Activated CD4-positive, alpha-beta T cell treated with anti-CD3 and anti-CD28 coated beads for 36 hours (primary cell): ENCODE results near the gene TRAPPC11. TPM values are rescaled to one million over a fixed set of nuclear protein-coding genes. Genes with fewer than 3 reads are reported as not detected.

Experiments used
- ATAC-seq: fragments of 200-7000 bp; cut with Tn5 transposase; one replicate; pipeline ENCODE4 v1.10.0; 2021; ENCODE audit warnings: mild to moderate bottlenecking, moderate library complexity
- CTCF ChIA-PET: fragments of 350-600 bp; sonication (Branson Sonifier 250); formaldehyde crosslinking; loops from one replicate; lab custom pipeline; 2021; ENCODE audit warnings: antibody characterized with exemption; lab: Charles Lee
- POLR2A ChIA-PET: fragments of 350-600 bp; sonication (Branson Sonifier 250); formaldehyde crosslinking; loops from one replicate; lab custom pipeline; 2021; ENCODE audit warnings: antibody characterized with exemption, inconsistent platforms; lab: Charles Lee
- DNase-seq: peaks from one replicate; pipeline ENCODE4 v3.0.0-alpha.2; 2020
- H3K27ac Mint-ChIP-seq: one replicate; pipeline ENCODE4 v1.8.0; 2021; ENCODE audit warnings: mixed read lengths
- H3K27me3 Mint-ChIP-seq: one replicate; pipeline ENCODE4 v1.8.0; 2021; ENCODE audit warnings: mixed read lengths
- H3K36me3 Mint-ChIP-seq: one replicate; pipeline ENCODE4 v1.8.0; 2021; ENCODE audit warnings: low read depth, mixed read lengths
- H3K4me1 Mint-ChIP-seq: one replicate; pipeline ENCODE4 v1.8.0; 2021; ENCODE audit warnings: mixed read lengths
- H3K4me3 Mint-ChIP-seq: one replicate; pipeline ENCODE4 v1.8.0; 2021; ENCODE audit warnings: mild to moderate bottlenecking, moderate library complexity, mixed read lengths
- H3K9me3 Mint-ChIP-seq: one replicate; pipeline ENCODE4 v1.8.0; 2021; ENCODE audit warnings: low read depth, mixed read lengths
- intact Hi-C, 2 experiments: fragments of 100-400 bp; cut with DNase I in 1 of 2; cut with micrococcal nuclease in 1 of 2; formaldehyde crosslinking; loops; one replicate each; pipeline versions ENCODE4 v1.14.2 to v1.15.1; 2022 to 2024; cut with DNase I, micrococcal nuclease
- total RNA-seq, 2 experiments: library from RNA; stranded (reverse); gene quantifications; one replicate each; pipeline ENCODE4 v1.2.3, GENCODE V29; 2021

TRAPPC11 gene
- total RNA-seq, result 10 to 100 TPM; 27.7 to 37.9 TPM

GRCh38 chr4:183659029-183659871, at the start of gene TRAPPC11, which contains the start of gene RWDD4:
TSS of gene TRAPPC11 (plus strand) at chr4:183659293. CDS start at chr4:183663868, 4,575 bp downstream.
TSS of gene RWDD4 (minus strand) at chr4:183659185. CDS start at chr4:183658952, 233 bp downstream.
- intact Hi-C loops, result loop anchor here (1.0 to 10.0 kb wide), 9 partner anchors 64 to 1813 kb away; partner anchors contain the start of genes CDKN2AIP (in 2 of the 2), ACSL1 (in 1 of the 2), CCDC110 (in 1 of the 2) and CENPU (in 1 of the 2)
- DNase-seq, result peak; percentile 97
- peak within 1 kb of the TSS; percentile 95 for H3K27ac Mint-ChIP-seq
- peak within 1 kb of the TSS; percentile 97 for H3K4me3 Mint-ChIP-seq
- ChIA-PET CTCF (interaction anchor here (0.5 to 1.3 kb wide), 3 partner anchors 11 to 800 kb away, joined by 4 to 5 read pairs (median 4); no protein-coding TSS in a partner anchor), POLR2A (no interaction called here)
- ATAC-seq, result peak; percentile 100
- H3K4me1 Mint-ChIP-seq, result peaks cover 35% of the 10 kb centered on the region
- peaks cover 17% of the 10 kb centered on the region for H3K36me3 Mint-ChIP-seq
- H3K27me3 Mint-ChIP-seq, result no peaks in the 10 kb centered on the region
- H3K9me3 Mint-ChIP-seq, result no peaks in the 10 kb centered on the region

- Mint-ChIP-seq H3K4me1 (no peaks in the 10 kb centered on the region), H3K36me3 (no peaks in the 10 kb centered on the region), H3K9me3 (no peaks in the 10 kb centered on the region), H3K27ac (no peak overlapping the region), H3K27me3 (peaks cover 4% of the 10 kb centered on the region), H3K4me3 (no peak overlapping the region)
- no peak for DNase-seq
- ATAC-seq, result no peak
- ChIA-PET POLR2A (no interaction called here), CTCF (no interaction called here)
- intact Hi-C loops, result no loop called here
Observed at GRCh38 chr4:183610033-183610432, 49.1 kb upstream of the TRAPPC11 start.

GRCh38 chr4:183610613-183611012, 48.5 kb upstream of the TRAPPC11 start:
- ATAC-seq (no peak), DNase-seq (no peak)
- H3K4me1 Mint-ChIP-seq, result no peaks in the 10 kb centered on the region
- no peaks in the 10 kb centered on the region for H3K9me3 Mint-ChIP-seq
- H3K27me3 Mint-ChIP-seq, result peaks cover 4% of the 10 kb centered on the region
- H3K27ac Mint-ChIP-seq, result no peak overlapping the region
- H3K36me3 Mint-ChIP-seq, result no peaks in the 10 kb centered on the region
- intact Hi-C loops, result no loop called here
- CTCF ChIA-PET, result no interaction called here
- H3K4me3 Mint-ChIP-seq, result no peak overlapping the region
- POLR2A ChIA-PET, result no interaction called here

- Mint-ChIP-seq H3K27me3 (peaks cover 4% of the 10 kb centered on the region), H3K4me1 (no peaks in the 10 kb centered on the region), H3K4me3 (no peak overlapping the region), H3K27ac (no peak overlapping the region), H3K9me3 (no peaks in the 10 kb centered on the region), H3K36me3 (no peaks in the 10 kb centered on the region)
- ChIA-PET CTCF (interaction anchor here (0.7 kb wide), 1 partner anchor 68 kb away, joined by 3 read pairs; no protein-coding TSS in a partner anchor), POLR2A (no interaction called here)
- intact Hi-C loops, result no loop called here
- no peak for ATAC-seq
- no peak for DNase-seq
Observed at GRCh38 chr4:183611210-183611830, 47.8 kb upstream of the TRAPPC11 start.

GRCh38 chr4:183612329-183613250, 46.5 kb upstream of the TRAPPC11 start:
- ATAC-seq (no peak), DNase-seq (no peak)
- no peaks in the 10 kb centered on the region for H3K36me3 Mint-ChIP-seq
- ChIA-PET POLR2A (no interaction called here), CTCF (no interaction called here)
- H3K27me3 Mint-ChIP-seq, result peaks cover 2% of the 10 kb centered on the region
- no peak overlapping the region for H3K4me3 Mint-ChIP-seq
- no peak overlapping the region for H3K27ac Mint-ChIP-seq
- H3K4me1 Mint-ChIP-seq, result no peaks in the 10 kb centered on the region
- intact Hi-C loops, result no loop called here
- H3K9me3 Mint-ChIP-seq, result no peaks in the 10 kb centered on the region

GRCh38 chr4:183617075-183617474, 42.0 kb upstream of the TRAPPC11 start:
- Mint-ChIP-seq H3K4me3 (no peak overlapping the region), H3K9me3 (no peaks in the 10 kb centered on the region), H3K27me3 (peaks cover 2% of the 10 kb centered on the region), H3K36me3 (no peaks in the 10 kb centered on the region), H3K4me1 (no peaks in the 10 kb centered on the region), H3K27ac (no peak overlapping the region)
- ATAC-seq, result no peak
- DNase-seq, result no peak
- POLR2A ChIA-PET, result no interaction called here
- intact Hi-C loops, result no loop called here
- CTCF ChIA-PET, result no interaction called here

GRCh38 chr4:183618681-183619080, 40.4 kb upstream of the TRAPPC11 start:
- Mint-ChIP-seq H3K36me3 (no peaks in the 10 kb centered on the region), H3K9me3 (no peaks in the 10 kb centered on the region), H3K27me3 (peaks cover 2% of the 10 kb centered on the region), H3K4me1 (no peaks in the 10 kb centered on the region), H3K27ac (no peak overlapping the region), H3K4me3 (no peak overlapping the region)
- intact Hi-C loops, result no loop called here
- ChIA-PET CTCF (no interaction called here), POLR2A (no interaction called here)
- ATAC-seq (no peak), DNase-seq (no peak)

GRCh38 chr4:183620421-183620820, 38.7 kb upstream of the TRAPPC11 start:
- CTCF ChIA-PET, result no interaction called here
- intact Hi-C loops, result no loop called here
- DNase-seq (no peak), ATAC-seq (no peak)
- no peak overlapping the region for H3K4me3 Mint-ChIP-seq
- POLR2A ChIA-PET, result no interaction called here
- H3K9me3 Mint-ChIP-seq, result no peaks in the 10 kb centered on the region
- no peaks in the 10 kb centered on the region for H3K27me3 Mint-ChIP-seq
- no peaks in the 10 kb centered on the region for H3K4me1 Mint-ChIP-seq
- H3K27ac Mint-ChIP-seq, result no peak overlapping the region
- no peaks in the 10 kb centered on the region for H3K36me3 Mint-ChIP-seq

GRCh38 chr4:183621875-183622274, 37.2 kb upstream of the TRAPPC11 start:
- no peak overlapping the region for H3K27ac Mint-ChIP-seq
- ChIA-PET POLR2A (no interaction called here), CTCF (no interaction called here)
- H3K9me3 Mint-ChIP-seq, result no peaks in the 10 kb centered on the region
- DNase-seq, result no peak
- H3K4me3 Mint-ChIP-seq, result no peak overlapping the region
- H3K4me1 Mint-ChIP-seq, result no peaks in the 10 kb centered on the region
- no peaks in the 10 kb centered on the region for H3K27me3 Mint-ChIP-seq
- intact Hi-C loops, result no loop called here
- no peaks in the 10 kb centered on the region for H3K36me3 Mint-ChIP-seq
- no peak for ATAC-seq

GRCh38 chr4:183624548-183624947, 34.5 kb upstream of the TRAPPC11 start:
- Mint-ChIP-seq H3K27ac (no peak overlapping the region), H3K36me3 (no peaks in the 10 kb centered on the region), H3K27me3 (no peaks in the 10 kb centered on the region), H3K9me3 (no peaks in the 10 kb centered on the region), H3K4me1 (no peaks in the 10 kb centered on the region), H3K4me3 (no peak overlapping the region)
- DNase-seq, result no peak
- intact Hi-C loops, result no loop called here
- ATAC-seq, result no peak
- CTCF ChIA-PET, result no interaction called here
- POLR2A ChIA-PET, result no interaction called here

GRCh38 chr4:183626168-183626567, 32.9 kb upstream of the TRAPPC11 start:
- Mint-ChIP-seq H3K9me3 (no peaks in the 10 kb centered on the region), H3K36me3 (no peaks in the 10 kb centered on the region), H3K4me1 (no peaks in the 10 kb centered on the region), H3K4me3 (no peak overlapping the region), H3K27ac (no peak overlapping the region), H3K27me3 (no peaks in the 10 kb centered on the region)
- ChIA-PET POLR2A (no interaction called here), CTCF (no interaction called here)
- no peak for ATAC-seq
- intact Hi-C loops, result no loop called here
- no peak for DNase-seq
